RPMI8226 (cell line): Measurements from ENCODE around the gene DHRS2.
A peak's percentile ranks its signal among the peaks of the same experiment; 100 is the strongest.
"Not testable (repeated sequence)": the region's sequence is repeated elsewhere in the genome, so short reads cannot be mapped to it uniquely, and the experiment has no call there.

Experiments
- DNase-seq: peaks from one replicate; pipeline ENCODE4 v3.0.0-alpha.2; 2015

The DHRS2 gene, protein sequence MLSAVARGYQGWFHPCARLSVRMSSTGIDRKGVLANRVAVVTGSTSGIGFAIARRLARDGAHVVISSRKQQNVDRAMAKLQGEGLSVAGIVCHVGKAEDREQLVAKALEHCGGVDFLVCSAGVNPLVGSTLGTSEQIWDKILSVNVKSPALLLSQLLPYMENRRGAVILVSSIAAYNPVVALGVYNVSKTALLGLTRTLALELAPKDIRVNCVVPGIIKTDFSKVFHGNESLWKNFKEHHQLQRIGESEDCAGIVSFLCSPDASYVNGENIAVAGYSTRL

DNA sequence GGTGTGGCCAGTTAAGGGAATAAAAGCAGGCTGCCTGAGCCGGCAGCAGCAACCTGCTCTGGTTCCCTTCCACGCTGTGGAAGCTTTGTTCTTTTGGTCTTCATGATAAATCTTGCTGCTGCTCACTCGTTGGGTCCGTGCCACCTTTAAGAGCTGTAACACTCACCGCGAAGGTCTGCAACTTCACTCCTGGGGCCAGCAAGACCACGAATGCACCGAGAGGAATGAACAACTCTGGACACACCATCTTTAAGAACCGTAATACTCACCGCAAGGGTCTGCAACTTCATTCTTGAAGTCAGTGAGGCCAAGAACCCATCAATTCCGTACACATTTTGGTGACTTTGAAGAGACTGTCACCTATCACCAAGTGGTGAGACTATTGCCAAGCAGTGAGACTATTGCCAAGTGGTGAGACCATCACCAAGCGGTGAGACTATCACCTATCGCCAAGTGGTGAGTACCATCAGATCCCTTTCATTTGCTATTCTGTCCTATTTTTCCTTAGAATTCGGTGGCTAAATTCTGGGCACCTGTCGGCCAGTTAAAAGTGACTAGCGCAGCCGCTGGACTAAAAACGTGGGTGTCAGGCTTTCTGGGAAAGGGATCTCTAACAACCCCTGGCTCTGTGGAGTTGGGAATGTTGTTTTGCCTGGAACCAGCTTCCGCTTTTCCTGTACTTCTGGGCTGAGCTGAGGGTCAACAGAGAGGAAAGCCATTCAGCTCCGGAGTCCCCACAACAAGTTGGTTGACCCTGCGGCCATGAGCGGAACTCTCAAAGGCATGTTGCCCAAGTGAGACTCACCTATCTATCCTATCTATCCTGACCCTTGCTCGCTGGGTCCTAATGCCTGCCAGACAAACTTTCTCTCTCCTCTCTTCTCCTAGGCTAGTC lies at the start of gene DHRS2:
Gene DHRS2 (plus strand): TSS at position 48 of the 895 bp plus-strand sequence. CDS start 2,501 bp downstream, outside the sequence.
- DNase-seq, result no peak

GRCh38 chr14:23588884-23589598 lies 47.1 kb upstream of the DHRS2 start:
- peak; percentile 85 for DNase-seq

GRCh38 chr14:23589606-23590005 lies 46.6 kb upstream of the DHRS2 start:
- DNase-seq, result no peak

DNA sequence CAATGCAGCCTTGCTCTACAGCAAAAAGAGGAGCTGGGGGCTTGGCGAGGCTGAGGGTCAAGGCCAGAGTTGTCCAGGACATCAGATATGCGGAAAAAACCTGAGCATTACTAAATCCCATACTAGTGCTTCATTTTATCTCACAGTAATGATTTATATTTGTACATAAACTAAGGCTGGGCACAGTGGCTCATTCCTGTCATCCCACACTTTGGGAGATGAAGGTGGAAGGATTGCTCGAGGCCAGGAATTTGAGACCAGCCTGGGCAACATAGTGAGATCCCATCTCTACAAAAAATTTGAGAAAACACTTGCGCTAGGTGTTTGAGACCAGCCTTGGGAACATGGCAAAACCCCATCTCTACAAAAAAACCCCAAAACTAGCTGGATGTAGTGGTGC lies 46.0 kb upstream of the DHRS2 start:
- DNase-seq, result no peak

GRCh38 chr14:23594191-23594590 lies 42.0 kb upstream of the DHRS2 start:
- DNase-seq, result not testable (repeated sequence)

- no peak for DNase-seq
Measured at GRCh38 chr14:23600322-23600707, 35.8 kb upstream of the DHRS2 start.

- DNase-seq, result no peak
Measured at GRCh38 chr14:23600806-23601205, 35.4 kb upstream of the DHRS2 start.

DNA sequence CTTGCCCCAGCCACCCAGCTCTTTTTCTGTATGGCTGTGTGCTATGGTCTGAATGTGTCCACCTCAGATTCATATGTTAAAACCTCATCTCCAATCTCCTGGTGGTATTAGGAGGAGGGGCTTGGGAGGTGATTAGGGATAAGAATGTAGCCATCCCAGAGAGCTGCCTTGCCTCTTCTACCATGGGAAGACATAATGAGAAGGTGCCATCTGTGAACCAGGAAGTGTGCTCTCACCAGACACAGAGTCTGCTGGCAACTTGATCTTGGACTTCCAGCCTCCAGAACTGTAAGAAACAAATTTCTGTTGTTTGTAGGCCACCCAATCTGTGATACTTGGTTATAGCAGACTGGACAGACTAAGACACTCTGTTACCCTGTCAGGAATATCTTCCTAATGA lies 34.7 kb upstream of the DHRS2 start:
- no peak for DNase-seq

DNA sequence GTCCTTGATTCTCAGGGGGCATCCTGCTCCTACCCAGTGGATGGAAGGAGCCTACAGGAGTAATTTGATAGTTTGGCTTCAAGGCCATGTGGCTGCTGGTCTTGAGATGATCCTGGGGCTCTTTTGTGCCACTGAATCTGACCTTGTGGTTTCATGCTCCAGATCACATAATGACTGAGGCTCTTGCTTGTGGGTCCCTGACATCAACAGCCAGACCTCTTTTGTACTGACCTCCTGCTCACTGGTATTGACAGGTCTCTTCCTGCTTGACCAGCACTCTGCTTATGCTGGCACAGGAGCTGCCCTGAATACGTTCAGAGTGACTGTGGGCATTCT lies 34.4 kb upstream of the DHRS2 start:
- DNase-seq, result no peak

GRCh38 chr14:23602181-23603095 lies 33.7 kb upstream of the DHRS2 start:
- no peak for DNase-seq

DNA sequence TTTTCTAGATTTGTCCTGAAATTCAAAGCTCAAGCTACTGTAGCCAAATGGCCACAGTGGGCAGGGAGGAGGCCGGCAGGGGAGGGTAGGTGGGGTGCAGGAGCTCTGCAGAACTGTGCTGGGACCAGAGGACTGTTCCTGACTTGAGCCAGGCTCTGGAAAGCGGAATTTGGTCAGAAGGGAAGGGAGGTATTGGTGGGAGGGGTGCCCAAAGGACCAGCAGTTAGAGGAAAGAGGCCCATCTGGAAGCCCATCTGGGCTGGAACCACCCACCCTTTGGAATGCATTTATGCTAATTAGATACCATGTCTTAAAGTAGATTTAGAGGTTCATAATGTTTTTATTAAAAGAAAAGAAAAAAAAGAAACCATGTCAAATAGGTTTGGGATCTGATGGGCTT lies 33.1 kb upstream of the DHRS2 start:
- no peak for DNase-seq

GRCh38 chr14:23604148-23604547 lies 32.0 kb upstream of the DHRS2 start:
- no peak for DNase-seq

DNA sequence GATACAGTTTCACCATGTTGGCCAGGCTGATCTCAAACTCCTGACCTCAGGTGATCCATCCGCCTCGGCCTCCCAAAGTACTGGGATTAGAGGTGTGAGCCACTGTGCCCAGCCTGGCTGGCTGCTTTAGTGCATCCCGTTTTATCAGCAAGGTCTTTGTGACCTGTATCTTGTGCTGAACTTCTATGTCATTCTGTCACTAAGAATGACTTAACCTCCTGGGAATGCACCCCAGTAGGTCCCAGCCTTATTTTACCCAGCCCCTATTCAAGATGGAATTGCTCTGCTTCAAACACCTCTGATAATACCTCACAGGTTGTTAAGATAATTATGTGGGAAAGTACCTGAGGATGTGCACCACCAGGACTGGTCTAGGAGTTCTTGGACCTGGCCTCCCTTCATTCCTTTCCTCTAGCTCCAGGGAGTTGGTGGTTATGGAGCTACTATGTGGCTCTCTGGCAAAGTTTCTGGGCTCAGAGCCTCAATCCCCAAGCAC lies 31.4 kb upstream of the DHRS2 start:
- DNase-seq, result no peak

GRCh38 chr14:23605931-23606585 lies 30.1 kb upstream of the DHRS2 start:
- no peak for DNase-seq

DNA sequence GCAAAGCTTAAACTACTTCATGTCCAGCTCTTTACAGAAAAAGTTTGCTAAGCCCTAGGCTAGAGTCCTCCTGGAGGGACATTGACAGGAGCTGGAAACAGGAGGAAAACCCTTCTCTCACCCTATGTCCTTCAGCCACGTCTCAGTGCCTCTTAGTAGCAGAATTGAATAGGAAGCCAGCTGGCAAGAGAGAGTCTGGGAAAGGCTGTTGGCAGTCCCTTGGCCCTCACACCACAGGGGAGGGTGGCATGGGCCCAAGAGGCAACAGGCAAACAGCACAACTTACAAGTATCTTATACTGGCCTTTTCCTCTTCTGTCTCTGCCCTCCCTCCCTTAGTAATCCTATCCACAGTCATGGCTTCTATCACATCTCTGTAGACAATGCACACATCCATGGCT lies 27.7 kb upstream of the DHRS2 start:
- DNase-seq, result no peak

- no peak for DNase-seq
Measured at GRCh38 chr14:23609001-23609400, 27.2 kb upstream of the DHRS2 start.

DNA sequence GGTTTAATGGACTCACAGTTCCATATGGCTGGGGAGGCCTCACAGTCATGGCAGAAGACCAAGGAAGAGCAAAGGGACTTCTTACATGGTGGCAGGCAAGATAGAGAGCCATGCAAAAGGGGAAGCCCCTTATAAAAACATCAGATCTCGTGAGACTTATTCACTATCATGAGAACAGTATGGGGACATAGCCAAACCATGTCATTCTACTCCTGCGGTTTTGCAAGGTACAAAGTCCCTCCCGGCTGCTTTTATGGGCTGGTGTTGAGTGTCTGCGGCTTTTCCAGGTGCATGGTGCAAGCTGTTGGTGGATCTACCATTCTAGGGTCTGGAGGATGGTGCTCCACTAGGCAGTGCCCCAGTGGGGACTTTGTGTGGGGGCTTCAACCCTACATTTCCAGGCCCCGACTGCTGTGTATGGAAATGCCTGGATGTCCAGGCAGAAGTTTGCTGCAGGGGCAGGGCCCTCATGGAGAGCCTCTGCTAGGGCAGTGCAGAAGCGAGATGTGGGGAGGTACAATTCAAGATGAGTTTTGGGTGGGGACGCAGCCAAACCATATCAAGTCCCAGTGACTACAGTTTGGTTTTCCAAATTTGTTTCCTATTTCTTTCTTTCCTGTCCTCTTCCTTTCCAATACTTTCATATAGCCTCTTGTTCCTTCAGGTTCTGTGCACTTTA lies 26.6 kb upstream of the DHRS2 start:
- DNase-seq, result not testable (repeated sequence)

DNA sequence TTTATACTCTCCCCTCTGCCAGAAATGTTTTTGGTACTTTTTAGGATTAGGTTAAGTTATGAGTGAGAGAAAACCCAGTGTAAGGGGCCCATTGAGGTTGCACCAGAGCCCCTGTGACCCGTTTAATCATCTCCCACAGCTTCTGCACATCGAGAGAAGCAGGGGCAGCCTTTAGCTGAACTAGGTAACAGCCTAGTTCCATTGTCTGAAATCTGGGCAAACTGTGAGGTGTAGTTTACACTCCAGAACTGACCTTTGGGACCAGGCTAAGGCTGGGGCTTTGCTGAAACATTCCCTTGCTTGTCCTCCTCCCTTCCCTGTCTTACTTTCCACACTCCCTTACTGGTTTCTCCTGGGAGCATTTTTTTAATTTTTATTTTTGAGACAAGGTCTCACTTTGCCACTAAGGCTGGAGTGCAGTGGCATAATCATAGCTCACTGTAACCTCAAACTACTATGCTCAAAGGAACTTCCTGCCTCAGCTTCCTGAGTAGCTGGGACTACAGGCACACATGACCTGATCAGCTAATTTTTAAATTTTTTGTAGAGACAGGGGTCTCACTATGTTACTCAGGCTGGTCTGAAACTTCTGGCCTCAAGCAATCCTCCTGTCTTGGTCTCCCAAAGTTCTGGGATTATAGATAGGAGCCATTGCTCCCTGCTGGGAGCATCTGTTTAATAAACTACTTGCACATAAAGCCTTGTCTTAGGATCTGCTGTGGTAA lies 25.9 kb upstream of the DHRS2 start:
- DNase-seq, result no peak

GRCh38 chr14:23610815-23611289 lies 25.3 kb upstream of the DHRS2 start:
- DNase-seq, result no peak

DNA sequence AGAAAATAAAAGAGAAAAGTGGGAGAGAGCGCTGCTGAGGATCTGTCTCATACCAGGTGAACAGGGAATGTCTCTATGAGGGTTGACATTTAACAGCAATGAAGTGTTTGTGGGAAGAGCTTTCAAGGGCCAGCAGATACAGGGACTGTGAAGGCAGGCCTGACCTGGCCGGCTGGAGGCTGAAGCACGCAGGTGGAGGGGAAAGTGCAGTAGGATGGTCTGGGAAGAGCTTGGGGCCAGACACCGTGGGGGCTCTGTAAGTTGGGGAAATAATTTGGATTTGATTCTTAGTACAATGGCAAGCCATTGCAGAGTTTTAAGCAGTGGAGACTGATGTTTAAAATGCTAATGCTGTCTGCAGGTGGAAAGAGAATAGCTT lies 23.8 kb upstream of the DHRS2 start:
- DNase-seq, result no peak
